Measurements from ENCODE around the gene SUCLG2. TPM values are rescaled to one million over a fixed set of nuclear protein-coding genes. Genes with fewer than 3 reads are reported as not detected.

The SUCLG2 gene
- total RNA-seq, 3 donors from 2014 or later (not counting 1 experiment from before 2014, with no cell fraction given) = 43.6 to 55.8 (median 49.9) TPM

GRCh38 chr3:67516496-67516895, 137.9 kb downstream of the SUCLG2 start:
- H3K27me3 Mint-ChIP-seq (ENCODE audit: low read depth in 2 of 2) = no peaks in the 10 kb centered on the region
- no peak for DNase-seq
- intact Hi-C loops (cut with micrococcal nuclease) = no loop called here
- H3K27ac Mint-ChIP-seq = no peak overlapping the region
- Histone ChIP-seq H3K27me3 (ENCODE audit: control insufficient read depth, insufficient read depth, low read length) (no peaks in the 10 kb centered on the region), H3K9me3 (ENCODE audit: control insufficient read depth, insufficient read depth, low read length) (no peaks in the 10 kb centered on the region), H3K27ac (ENCODE audit: low read length) (no peak overlapping the region), H3K4me1 (ENCODE audit: control insufficient read depth, insufficient read depth, low read length) (no peaks in the 10 kb centered on the region), H3K4me3 (ENCODE audit: low read length) (no peak overlapping the region), H3K36me3 (ENCODE audit: control insufficient read depth, insufficient read depth, low read length) (peaks cover 22% of the 10 kb centered on the region)
- ATAC-seq = no peak
- no peak overlapping the region for H3K4me3 Mint-ChIP-seq
- no peaks in the 10 kb centered on the region for H3K4me1 Mint-ChIP-seq
- H3K36me3 Mint-ChIP-seq = no peaks in the 10 kb centered on the region
- H3K9me3 Mint-ChIP-seq = no peaks in the 10 kb centered on the region
- 95% methylated on average over 2 of the region's 2 CpGs for WGBS (ENCODE audit: insufficient coverage)
- no peak for TF ChIP-seq CTCF (IDR thresholded peaks at IDR 0.05)

GRCh38 chr3:67515778-67516177, 138.6 kb downstream of the SUCLG2 start:
- Mint-ChIP-seq H3K36me3 (no peaks in the 10 kb centered on the region), H3K4me1 (no peaks in the 10 kb centered on the region), H3K9me3 (no peaks in the 10 kb centered on the region), H3K27me3 (ENCODE audit: low read depth in 2 of 2) (no peaks in the 10 kb centered on the region), H3K4me3 (no peak overlapping the region), H3K27ac (no peak overlapping the region)
- Histone ChIP-seq H3K36me3 (ENCODE audit: control insufficient read depth, insufficient read depth, low read length) (peaks cover 22% of the 10 kb centered on the region), H3K9me3 (ENCODE audit: control insufficient read depth, insufficient read depth, low read length) (no peaks in the 10 kb centered on the region), H3K27ac (ENCODE audit: low read length) (no peak overlapping the region), H3K4me3 (ENCODE audit: low read length) (no peak overlapping the region), H3K4me1 (ENCODE audit: control insufficient read depth, insufficient read depth, low read length) (no peaks in the 10 kb centered on the region), H3K27me3 (ENCODE audit: control insufficient read depth, insufficient read depth, low read length) (no peaks in the 10 kb centered on the region)
- WGBS (ENCODE audit: insufficient coverage) = 97% methylated on average over 3 of the region's 3 CpGs
- DNase-seq = no peak
- intact Hi-C loops (cut with micrococcal nuclease) = no loop called here
- no peak for TF ChIP-seq CTCF (IDR thresholded peaks at IDR 0.05)
- ATAC-seq = no peak

- Mint-ChIP-seq H3K27ac (peak overlapping the region in 1 of 2 donors; percentile 25), H3K4me3 (no peak overlapping the region), H3K27me3 (ENCODE audit: low read depth in 2 of 2) (no peaks in the 10 kb centered on the region), H3K9me3 (no peaks in the 10 kb centered on the region), H3K4me1 (peaks cover 0 to 6% of the 10 kb centered on the region in 2 donors), H3K36me3 (no peaks in the 10 kb centered on the region)
- DNase-seq (no peak), ATAC-seq (no peak)
- TF ChIP-seq CTCF (IDR thresholded peaks at IDR 0.05) = no peak
- intact Hi-C loops (cut with micrococcal nuclease) = no loop called here
- Histone ChIP-seq H3K4me1 (ENCODE audit: control insufficient read depth, insufficient read depth, low read length) (no peaks in the 10 kb centered on the region), H3K4me3 (ENCODE audit: low read length) (no peak overlapping the region), H3K36me3 (ENCODE audit: control insufficient read depth, insufficient read depth, low read length) (peaks cover 11% of the 10 kb centered on the region), H3K27ac (ENCODE audit: low read length) (no peak overlapping the region), H3K27me3 (ENCODE audit: control insufficient read depth, insufficient read depth, low read length) (no peaks in the 10 kb centered on the region), H3K9me3 (ENCODE audit: control insufficient read depth, insufficient read depth, low read length) (no peaks in the 10 kb centered on the region)
- WGBS (ENCODE audit: insufficient coverage) = 100% methylated on average over 4 of the region's 4 CpGs
Observed at GRCh38 chr3:67509471-67510075, 144.8 kb downstream of the SUCLG2 start.

GRCh38 chr3:67507584-67507983, 146.8 kb downstream of the SUCLG2 start:
- Histone ChIP-seq H3K27ac (ENCODE audit: low read length) (no peak overlapping the region), H3K36me3 (ENCODE audit: control insufficient read depth, insufficient read depth, low read length) (peaks cover 13% of the 10 kb centered on the region), H3K4me1 (ENCODE audit: control insufficient read depth, insufficient read depth, low read length) (no peaks in the 10 kb centered on the region), H3K4me3 (ENCODE audit: low read length) (no peak overlapping the region), H3K27me3 (ENCODE audit: control insufficient read depth, insufficient read depth, low read length) (no peaks in the 10 kb centered on the region), H3K9me3 (ENCODE audit: control insufficient read depth, insufficient read depth, low read length) (no peaks in the 10 kb centered on the region)
- Mint-ChIP-seq H3K4me1 (peaks cover 0 to 6% of the 10 kb centered on the region in 2 donors), H3K36me3 (no peaks in the 10 kb centered on the region), H3K4me3 (no peak overlapping the region), H3K27me3 (ENCODE audit: low read depth in 2 of 2) (no peaks in the 10 kb centered on the region), H3K9me3 (no peaks in the 10 kb centered on the region), H3K27ac (no peak overlapping the region)
- no peak for TF ChIP-seq CTCF (IDR thresholded peaks at IDR 0.05)
- ATAC-seq (no peak), DNase-seq (no peak)
- WGBS (ENCODE audit: insufficient coverage) = 95% methylated on average over 3 of the region's 4 CpGs
- intact Hi-C loops (cut with micrococcal nuclease) = no loop called here

All from natural killer cell (primary cell).